Nephron (organoid): Measurements from ENCODE around the gene RGS12.

Experiments
- H3K27ac Mint-ChIP-seq, 3 experiments: 2 replicates each; pipeline ENCODE4 v1.8.0; 2020; ENCODE audit warnings: mixed read lengths in 3 of 3, mild to moderate bottlenecking in 2 of 3, moderate library complexity in 1 of 3
- H3K27me3 Mint-ChIP-seq: 2 replicates; pipeline ENCODE4 v1.8.0; 2021; ENCODE audit warnings: low read depth, mild to moderate bottlenecking, moderate library complexity, mixed read lengths
- H3K36me3 Mint-ChIP-seq: 2 replicates; pipeline ENCODE4 v1.8.0; 2020; ENCODE audit warnings: low read depth, mixed read lengths
- H3K4me1 Mint-ChIP-seq: 2 replicates; pipeline ENCODE4 v1.8.0; 2020; ENCODE audit warnings: mixed read lengths
- H3K4me3 Mint-ChIP-seq, 3 experiments: 2 replicates each; pipeline ENCODE4 v1.8.0; 2020; ENCODE audit warnings: mild to moderate bottlenecking in 3 of 3, mixed read lengths in 3 of 3, moderate library complexity in 2 of 3
- H3K9me3 Mint-ChIP-seq: 2 replicates; pipeline ENCODE4 v1.8.0; 2020; ENCODE audit warnings: mixed read lengths
- TF ChIP-seq, protein P1 (sequence below), 3 experiments: fragments of 200-600 bp; sonication (generic); IDR thresholded peaks; one replicate each; pipeline ENCODE4 v1.5.0; 2021; ENCODE audit warnings: antibody characterized with exemption in 3 of 3; ENCODE audit not compliant: unreplicated experiment in 3 of 3

RGS12 gene

DNA sequence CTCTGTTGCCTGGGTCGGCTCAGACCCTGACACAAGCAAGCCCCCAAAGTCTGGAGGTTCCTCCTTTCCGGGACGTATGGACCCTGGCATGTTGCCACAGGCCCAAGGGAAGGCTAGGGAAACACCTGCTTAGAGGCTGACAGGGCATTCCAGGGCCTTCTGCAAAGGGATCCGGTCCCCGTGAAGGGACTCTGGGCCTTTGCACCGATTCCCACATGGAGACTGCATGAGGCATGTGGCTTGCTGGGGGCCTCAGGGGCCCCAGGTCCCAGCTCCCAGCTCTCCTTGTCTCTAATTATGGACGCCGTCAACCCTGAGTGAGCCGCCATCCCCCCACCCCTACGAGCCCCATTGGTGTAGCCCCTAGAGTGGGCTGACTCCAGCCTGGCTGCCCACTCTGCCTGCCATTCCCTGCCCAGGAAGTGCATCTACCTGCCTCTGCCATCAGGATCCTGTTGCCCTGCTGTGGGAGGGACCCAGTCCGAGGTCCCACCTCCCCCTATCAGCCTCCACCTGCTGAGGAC lies 4.2 kb upstream of the RGS12 start:
- no peak overlapping the region for H3K27ac Mint-ChIP-seq
- H3K4me3 Mint-ChIP-seq = no peak overlapping the region
- peaks cover 13% of the 10 kb centered on the region for H3K27me3 Mint-ChIP-seq
- H3K36me3 Mint-ChIP-seq = no peaks in the 10 kb centered on the region
- TF ChIP-seq, protein P1, sequence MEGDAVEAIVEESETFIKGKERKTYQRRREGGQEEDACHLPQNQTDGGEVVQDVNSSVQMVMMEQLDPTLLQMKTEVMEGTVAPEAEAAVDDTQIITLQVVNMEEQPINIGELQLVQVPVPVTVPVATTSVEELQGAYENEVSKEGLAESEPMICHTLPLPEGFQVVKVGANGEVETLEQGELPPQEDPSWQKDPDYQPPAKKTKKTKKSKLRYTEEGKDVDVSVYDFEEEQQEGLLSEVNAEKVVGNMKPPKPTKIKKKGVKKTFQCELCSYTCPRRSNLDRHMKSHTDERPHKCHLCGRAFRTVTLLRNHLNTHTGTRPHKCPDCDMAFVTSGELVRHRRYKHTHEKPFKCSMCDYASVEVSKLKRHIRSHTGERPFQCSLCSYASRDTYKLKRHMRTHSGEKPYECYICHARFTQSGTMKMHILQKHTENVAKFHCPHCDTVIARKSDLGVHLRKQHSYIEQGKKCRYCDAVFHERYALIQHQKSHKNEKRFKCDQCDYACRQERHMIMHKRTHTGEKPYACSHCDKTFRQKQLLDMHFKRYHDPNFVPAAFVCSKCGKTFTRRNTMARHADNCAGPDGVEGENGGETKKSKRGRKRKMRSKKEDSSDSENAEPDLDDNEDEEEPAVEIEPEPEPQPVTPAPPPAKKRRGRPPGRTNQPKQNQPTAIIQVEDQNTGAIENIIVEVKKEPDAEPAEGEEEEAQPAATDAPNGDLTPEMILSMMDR (IDR thresholded peaks at IDR 0.05; ENCODE audit: unreplicated experiment in 3 of 3) = no peak
- H3K4me1 Mint-ChIP-seq = peaks cover 18% of the 10 kb centered on the region
- no peaks in the 10 kb centered on the region for H3K9me3 Mint-ChIP-seq

DNA sequence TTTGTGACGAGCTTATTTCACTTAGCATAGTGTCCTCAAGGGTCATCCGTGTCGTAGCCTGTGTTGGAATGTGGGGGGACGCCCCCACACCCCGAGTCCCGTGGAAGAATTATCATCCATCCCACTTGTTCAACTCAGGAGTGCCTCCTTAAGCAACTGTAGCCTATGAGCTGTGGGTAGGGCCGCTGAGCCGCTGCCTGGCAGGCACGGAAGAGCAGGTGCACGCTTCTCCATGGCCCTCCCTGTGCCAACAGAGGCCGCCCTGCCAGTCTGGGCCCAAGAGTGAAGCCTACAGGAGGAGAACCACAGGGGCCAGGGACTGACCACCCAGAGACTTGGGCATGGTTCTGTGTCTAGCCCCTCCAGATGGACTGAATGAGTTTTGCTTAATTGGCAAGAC lies 2.3 kb upstream of the RGS12 start:
- H3K36me3 Mint-ChIP-seq = peaks cover 13% of the 10 kb centered on the region
- H3K9me3 Mint-ChIP-seq = peaks cover 2% of the 10 kb centered on the region
- TF ChIP-seq, protein P1 (IDR thresholded peaks at IDR 0.05; ENCODE audit: unreplicated experiment in 3 of 3) = no peak
- H3K4me1 Mint-ChIP-seq = peaks cover 29% of the 10 kb centered on the region
- peak overlapping the region; percentile 42 to 79 (median 68) for H3K4me3 Mint-ChIP-seq
- peak overlapping the region in 1 of 3 experiments; percentile 7 for H3K27ac Mint-ChIP-seq
- H3K27me3 Mint-ChIP-seq = peaks cover 9% of the 10 kb centered on the region

DNA sequence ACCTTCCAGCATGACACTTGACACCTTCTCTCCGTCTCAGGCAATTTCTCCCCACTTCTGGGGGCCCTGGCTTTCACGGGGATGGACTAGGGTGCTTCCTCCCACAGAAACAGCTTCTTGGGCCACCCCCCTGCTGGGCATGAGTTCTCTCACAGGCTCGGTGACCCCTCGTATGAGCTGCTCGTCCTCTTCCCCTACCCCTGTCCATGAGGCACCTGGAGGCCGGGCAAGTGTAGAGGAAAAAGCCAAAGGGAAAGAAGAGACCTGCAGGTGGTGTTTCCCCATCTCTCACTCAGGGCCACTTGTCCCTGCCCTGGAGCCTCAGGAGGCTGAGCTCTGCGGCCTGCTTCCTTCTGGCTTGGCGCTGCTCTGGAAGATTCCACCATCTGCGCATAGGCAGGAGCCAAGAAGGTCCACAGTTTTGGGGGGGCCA lies 1.9 kb upstream of the RGS12 start:
- Mint-ChIP-seq H3K27me3 (peaks cover 9% of the 10 kb centered on the region), H3K9me3 (peaks cover 2% of the 10 kb centered on the region), H3K4me1 (peaks cover 29% of the 10 kb centered on the region), H3K4me3 (peak overlapping the region; percentile 42 to 79 (median 68)), H3K27ac (no peak overlapping the region), H3K36me3 (peaks cover 18% of the 10 kb centered on the region)
- TF ChIP-seq, protein P1 (IDR thresholded peaks at IDR 0.05; ENCODE audit: unreplicated experiment in 3 of 3) = no peak

DNA sequence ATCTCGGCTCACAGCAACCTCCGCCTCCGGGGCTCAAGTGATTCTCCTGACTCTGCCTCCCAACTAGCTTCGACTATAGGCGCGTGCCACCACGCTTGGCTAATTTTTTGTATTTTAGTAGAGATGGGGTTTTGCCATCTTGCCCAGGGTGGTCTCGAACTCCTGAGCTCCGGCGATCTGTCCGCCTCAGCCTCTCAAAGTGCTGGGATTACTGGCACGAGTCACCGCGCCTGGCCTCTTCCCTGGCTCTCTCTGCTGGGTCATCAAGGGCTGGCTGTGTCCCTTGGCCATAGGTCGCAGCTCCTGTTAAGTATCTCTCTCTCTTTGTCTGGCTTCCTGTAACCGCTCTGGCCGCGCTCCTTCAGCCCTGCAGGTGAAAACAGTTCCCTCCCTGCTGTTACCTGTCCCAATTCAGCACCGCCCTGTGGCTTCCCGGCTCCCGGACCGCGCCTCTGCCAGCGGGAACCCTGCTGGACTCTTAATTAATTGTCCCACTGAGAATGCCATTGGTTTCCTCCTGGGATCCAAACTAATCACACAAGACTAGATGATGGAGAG lies 1.3 kb upstream of the RGS12 start:
- peak overlapping the region; percentile 88 to 95 (median 91) for H3K4me3 Mint-ChIP-seq
- TF ChIP-seq, protein P1 (IDR thresholded peaks at IDR 0.05; ENCODE audit: unreplicated experiment in 3 of 3) = no peak
- peak overlapping the region; percentile 54 to 88 (median 77) for H3K27ac Mint-ChIP-seq
- H3K9me3 Mint-ChIP-seq = peaks cover 4% of the 10 kb centered on the region
- H3K27me3 Mint-ChIP-seq = peaks cover 9% of the 10 kb centered on the region
- H3K36me3 Mint-ChIP-seq = peaks cover 24% of the 10 kb centered on the region
- H3K4me1 Mint-ChIP-seq = peaks cover 29% of the 10 kb centered on the region

DNA sequence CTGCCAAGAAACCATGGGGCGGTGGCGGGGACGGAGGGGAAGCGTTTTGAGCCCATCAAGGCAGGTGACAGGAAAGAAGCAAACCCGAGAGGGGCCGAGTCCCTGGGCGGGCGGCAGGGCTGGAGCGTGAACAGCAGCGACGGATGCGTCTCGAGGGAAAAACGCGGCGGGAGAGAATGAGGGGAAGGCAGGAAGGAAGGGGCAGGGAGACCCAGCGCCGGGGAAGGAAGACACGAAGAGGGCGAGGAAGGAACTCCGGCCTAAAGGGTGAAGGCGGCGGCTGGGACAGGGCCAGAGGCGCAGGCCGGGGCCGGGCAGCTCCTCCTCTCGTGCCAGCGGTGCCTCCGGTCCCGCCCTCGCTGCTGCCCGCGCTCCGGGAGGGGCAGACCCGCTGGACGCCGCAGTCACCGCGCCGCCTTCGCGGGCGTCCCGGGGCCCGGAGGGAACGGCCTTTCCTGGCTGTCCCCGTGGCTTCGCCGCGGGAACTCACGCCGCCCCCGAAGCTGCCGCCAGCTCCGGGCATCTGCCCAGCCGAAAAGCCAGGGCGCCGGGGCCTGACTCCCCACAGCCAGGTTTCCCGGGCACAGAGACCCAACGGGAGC lies 751 bp upstream of the RGS12 start:
- TF ChIP-seq, protein P1 (IDR thresholded peaks at IDR 0.05; ENCODE audit: unreplicated experiment in 3 of 3) = no peak

More for the DNA sequence above, 751 bp upstream of the RGS12 start:
- H3K36me3 Mint-ChIP-seq = peaks cover 27% of the 10 kb centered on the region
- H3K9me3 Mint-ChIP-seq = peaks cover 4% of the 10 kb centered on the region
- H3K27me3 Mint-ChIP-seq = peaks cover 6% of the 10 kb centered on the region
- H3K4me3 Mint-ChIP-seq = peak overlapping the region; percentile 88 to 95 (median 91)
- peak overlapping the region; percentile 54 to 88 (median 77) for H3K27ac Mint-ChIP-seq
- H3K4me1 Mint-ChIP-seq = peaks cover 25% of the 10 kb centered on the region
